Stimulated activated CD8-positive, alpha-beta memory T cell treated with anti-CD3 and anti-CD28 coated beads, Interleukin-4, amount 100 ng/mL, for 1 hour (primary cell): ENCODE results near the gene LEO1.

Source experiments
- DNase-seq, 2 donors: peaks; one replicate each; pipeline ENCODE4 v3.0.0-alpha.2; 2020; ENCODE audit warnings: low read depth in 2 of 2, low spot score in 1 of 2

The LEO1 gene

DNA sequence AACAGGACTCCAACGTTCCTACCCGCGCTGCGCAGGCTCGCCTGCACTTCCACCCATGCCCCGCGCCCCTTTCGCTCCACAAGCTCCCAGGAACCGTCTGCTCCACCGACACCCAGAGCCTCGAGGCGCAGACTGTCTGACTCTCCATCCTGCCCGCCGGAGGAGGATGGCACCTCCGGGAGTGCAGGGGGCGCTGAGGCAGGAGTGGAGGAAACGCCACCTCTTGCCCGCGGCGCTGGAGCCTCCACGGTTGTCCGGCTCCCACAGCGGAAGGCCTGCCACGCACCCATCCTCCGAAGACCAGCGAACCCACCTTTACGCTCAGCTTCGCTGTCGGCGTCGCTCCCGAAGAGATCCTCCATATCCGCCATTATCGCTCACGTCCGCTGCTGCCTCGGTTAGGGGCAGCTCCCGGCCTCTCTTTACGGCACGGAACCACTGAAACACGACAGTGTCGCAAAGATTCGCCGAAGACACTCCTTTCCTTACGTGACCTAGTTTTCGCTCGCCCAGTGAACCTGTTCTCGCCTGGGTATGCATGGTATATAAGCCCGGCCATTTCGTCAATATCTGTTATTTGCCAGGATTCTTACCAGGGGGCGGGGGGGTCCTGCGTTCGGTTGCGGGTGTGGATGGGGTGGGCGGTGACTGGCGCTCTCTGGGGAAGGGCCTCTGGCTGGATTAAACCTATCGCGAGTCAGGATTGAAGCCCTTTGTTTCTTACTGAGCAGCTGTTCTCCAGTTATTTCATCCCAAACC lies at the start of gene LEO1:
TSS of gene LEO1 (minus strand) at position 404 of the 759 bp plus-strand sequence. CDS start at position 371, 33 bp downstream.
- DNase-seq = peak; percentile 73 to 74

DNA sequence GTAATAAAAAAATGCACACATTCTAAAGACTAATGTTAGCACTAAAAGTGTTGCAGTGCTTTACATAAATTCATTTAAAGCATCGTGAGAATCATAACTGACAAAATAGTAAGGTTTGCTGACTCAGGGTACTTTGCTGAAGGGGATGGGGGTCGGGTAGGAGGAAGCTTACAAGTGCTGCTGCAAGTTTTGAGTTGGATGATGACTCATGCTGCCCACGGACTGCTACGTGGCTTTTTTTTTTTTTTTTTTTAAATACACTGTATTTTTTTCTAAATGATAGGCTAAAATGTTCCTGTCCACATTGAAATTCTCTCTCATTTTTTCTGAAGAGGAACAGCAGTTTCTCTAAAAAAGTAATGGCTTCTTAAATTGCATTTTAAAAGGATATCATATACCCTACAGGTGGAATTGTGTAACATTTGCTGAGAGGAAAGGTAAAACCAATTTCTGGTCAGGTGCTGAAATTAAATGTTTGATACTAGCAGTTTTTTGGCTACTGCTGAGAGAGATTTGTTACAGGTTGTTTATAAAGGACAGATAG lies 49.6 kb upstream of the LEO1 start:
- DNase-seq = peak; percentile 20 to 35

DNA sequence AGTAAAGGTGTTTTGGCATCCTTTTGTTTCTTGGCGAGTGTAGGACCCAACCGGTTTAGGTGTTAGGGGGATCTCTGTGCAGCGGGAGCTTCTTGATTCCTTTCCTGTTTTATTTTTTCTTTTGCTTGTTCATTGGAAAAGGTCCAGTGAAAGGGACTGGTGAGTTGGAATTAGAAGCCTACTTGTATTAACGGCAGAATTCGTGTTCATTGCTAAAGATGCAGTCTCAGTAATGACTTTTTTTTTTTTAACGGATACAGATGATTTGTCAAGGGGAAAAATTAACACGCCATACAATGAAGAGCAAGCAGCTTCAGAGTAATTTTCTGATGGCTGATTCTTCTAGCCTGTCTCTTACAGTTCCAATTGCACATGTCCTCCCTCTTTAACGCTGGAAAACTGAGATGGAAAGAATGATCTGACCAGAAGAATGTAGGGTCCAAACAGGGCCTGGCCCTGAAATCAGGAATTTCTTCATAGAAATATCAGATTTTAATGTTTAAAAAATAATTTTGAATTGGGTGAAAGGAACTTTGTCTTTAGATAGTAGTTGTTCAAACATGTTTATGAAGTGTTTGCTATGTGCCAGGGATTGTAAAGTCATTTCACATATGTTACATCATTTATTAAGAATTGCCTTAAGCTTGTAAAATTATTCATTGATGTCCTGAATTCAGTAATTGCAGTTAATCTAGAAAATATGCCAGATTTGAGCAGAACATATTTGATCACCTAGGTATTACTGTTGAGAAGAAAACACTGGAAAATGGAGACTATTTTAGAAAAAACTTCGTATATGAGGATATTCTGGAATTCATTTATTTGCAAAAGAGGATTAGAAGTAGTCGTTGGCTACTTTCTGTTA lies 48.9 kb upstream of the LEO1 start:
- no peak for DNase-seq

DNA sequence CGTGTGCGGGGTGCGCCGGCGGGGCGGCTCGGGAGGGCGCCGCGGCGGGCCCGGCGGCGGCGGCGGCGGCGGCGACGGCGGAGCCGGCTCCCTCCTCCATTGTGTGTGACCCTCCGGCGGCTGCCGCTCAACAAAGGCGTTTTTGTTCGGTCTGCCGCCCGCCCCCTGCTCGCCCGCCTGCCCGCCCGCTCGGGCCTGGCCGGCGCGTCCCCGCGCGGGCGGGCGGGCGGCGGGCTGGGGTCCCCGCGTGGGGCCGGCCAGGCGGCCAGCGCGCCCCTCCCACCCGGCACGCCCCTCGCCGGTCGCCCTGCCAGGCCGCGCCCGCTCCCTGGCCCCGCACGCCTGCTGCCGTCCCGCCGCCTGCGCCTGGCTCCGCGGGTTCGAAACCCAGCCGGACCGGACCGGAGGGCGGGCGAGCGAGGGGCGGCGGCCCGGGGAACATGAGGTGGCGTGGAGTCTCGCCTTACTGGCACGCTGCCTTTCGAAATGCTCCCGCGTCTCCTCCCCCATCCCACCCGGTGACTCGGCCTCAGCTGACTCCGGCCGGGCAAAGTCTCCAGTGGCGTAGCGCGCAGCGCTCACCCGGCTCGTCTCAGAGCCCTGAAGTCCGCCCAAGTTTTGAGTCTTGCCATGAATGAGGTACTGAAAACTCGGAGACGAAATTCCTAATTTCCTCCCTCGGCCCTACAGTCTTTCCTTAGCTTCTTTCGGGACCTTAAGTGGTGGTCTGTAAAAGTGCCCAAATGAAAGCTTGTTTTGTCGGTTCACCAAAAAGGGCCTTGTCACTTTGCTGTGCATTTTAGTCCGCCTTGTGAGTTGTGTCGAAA lies 48.0 kb upstream of the LEO1 start:
- DNase-seq = peak; percentile 22 to 31

DNA sequence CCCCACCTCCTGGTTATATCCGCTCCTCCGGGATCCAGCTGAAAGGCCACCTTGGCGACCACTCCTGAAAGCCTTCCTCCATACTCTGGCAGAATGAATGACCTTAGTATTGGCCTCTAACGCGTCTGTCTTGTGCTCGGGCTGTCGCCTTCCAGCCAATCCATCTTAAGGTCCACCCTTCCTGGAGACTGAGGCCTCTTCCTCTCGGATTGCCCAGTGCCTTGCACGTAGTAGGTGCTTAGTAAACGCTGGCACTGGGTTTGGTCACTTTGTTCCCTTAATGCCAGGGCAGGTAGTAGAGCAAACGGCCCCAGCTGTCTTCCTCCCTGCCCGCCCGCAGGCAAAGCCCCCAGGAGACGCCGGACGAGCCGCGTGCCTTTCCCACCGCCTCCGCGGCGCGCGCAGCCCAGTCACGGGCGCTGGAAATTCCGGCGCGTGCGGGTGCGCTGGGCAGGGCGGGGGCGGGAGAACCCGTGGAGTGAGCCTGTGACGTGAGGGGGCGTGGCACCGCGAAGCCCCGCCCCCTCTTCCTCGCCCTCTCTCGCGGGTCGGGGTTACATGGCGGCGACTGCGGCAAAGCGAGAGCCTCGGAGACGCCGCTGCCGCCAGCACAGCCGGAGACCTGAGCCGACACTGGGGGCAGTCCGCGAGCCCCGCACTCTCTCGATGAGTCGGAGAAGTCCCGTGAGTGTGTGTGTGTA lies 47.3 kb upstream of the LEO1 start, which contains the start of gene MAPK6:
TSS of gene MAPK6 (plus strand) at position 527 of the 701 bp plus-strand sequence. CDS start 27,242 bp downstream, outside the sequence.
- DNase-seq = peak; percentile 79 to 89

DNA sequence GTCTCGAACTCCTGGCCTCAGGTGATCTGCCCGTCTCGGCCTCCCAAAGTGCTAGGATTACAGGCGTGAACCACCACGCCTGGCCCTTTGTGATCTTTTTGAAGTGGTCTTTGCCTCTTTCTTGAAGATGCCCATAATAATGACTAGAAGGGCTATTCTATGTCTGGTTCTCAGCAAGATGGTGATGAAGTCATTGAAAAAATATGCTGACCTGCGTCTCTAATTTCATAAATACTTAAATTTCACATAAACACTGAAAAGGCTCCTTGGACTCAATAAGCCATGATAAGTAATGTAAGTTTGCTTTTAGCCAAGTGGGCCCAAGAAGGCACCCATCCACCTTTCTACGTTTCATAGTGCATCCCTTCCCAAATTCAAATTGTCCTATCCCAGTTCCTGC lies 46.7 kb upstream of the LEO1 start:
- DNase-seq = no peak

DNA sequence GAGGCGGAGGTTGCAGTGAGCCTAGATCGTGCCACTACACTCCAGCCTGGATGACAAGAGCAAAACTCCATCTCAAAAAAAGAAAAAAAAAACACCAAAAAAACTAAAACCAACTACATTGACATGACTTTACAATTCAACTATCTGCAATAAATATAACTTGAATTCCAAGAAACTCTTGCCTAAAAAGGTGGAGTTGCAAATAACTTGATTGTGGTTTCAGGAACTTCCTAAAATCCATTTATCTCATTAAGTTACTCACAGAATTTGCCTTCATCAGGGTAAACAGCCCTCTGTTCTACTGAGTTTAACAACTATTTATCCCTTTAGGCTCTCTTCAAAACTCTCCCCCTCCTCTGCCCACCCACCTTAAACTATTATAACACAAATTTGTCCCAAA lies 44.7 kb upstream of the LEO1 start:
- DNase-seq = no peak

DNA sequence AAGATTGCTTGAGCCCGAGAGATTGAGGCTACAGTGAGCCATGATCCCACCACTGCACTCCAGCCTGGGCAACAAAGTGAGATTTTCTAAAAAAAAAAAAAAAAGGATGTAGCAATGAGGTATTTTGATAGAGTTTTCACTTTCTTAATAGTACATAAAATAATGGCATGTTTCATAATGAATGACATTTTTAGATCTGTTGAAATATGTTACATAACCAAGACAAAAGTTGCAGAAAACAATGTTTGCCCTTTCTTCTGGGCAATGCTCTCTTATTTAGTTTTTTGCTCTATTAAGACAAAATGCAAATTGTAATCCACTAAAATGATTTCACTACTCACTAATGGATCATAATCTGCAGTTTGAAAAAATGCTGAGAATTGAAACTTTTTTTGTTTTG lies 43.0 kb upstream of the LEO1 start:
- DNase-seq = no peak

DNA sequence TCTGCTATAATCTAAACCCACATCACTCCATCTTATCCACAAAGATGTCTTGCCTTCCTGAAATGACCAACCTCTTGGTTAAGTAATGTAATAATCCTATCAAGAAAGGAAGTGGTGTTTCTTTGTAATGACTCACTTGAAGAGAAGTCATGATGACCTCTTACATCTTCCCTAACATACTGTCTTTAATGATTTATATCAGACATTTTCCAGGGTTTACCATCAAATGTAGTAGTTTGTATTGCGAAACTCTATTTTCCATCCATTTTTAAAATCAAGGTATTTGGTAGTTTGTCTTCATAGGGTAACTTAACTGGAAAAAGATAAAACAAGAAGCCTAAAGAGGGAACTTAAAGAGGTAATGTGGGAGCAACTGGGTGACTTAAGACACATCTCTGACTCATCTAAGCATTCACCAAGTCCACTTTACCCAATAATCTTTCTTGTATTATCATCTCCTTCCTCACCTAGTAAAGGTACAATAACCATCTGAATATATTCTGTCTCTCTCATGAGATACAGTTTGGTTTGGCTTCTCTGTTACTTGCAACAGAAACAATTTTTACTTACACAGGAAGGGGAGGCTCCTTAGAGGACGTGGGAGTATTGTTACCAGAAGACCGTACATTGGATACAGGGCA lies 41.7 kb upstream of the LEO1 start:
- no peak for DNase-seq

DNA sequence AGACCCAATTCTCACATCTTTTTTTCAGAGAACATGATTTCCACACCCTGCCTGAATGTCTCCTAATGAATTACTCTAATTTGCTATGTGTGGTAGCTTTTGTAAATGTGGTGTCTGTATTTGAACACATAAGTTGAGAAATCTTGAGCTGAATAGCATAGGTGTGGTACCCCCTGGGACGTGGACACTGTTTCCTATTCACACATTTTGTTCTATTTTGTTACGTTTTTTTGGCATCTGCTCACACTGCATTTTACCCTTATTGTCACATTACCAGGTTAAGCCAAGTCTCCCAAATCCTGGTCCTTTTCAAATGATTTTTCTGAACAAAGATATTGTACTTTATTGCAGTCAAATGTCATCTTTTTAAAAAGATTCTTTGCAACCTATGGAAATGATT lies 40.6 kb upstream of the LEO1 start:
- no peak for DNase-seq

DNA sequence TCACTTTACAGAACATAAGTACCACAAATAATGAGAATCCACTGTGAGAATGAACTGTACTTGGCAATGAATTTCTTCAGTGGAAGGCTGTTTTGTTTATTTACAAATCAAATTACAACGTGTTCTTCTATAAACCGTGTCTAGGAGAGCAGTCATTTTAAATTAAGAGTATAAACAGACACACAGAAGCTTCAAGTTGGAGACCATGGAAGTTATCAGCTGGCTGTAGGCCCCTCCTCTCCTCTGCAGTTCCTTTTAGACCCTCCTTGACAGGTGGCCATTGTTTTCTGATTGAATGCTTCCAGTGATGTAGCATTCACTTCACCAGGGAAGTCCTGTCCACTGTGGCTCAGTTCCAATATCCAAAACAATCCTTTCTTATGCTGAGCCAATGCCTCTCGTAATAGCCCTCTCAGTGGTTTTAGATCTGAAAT lies 40.1 kb upstream of the LEO1 start:
- no peak for DNase-seq

DNA sequence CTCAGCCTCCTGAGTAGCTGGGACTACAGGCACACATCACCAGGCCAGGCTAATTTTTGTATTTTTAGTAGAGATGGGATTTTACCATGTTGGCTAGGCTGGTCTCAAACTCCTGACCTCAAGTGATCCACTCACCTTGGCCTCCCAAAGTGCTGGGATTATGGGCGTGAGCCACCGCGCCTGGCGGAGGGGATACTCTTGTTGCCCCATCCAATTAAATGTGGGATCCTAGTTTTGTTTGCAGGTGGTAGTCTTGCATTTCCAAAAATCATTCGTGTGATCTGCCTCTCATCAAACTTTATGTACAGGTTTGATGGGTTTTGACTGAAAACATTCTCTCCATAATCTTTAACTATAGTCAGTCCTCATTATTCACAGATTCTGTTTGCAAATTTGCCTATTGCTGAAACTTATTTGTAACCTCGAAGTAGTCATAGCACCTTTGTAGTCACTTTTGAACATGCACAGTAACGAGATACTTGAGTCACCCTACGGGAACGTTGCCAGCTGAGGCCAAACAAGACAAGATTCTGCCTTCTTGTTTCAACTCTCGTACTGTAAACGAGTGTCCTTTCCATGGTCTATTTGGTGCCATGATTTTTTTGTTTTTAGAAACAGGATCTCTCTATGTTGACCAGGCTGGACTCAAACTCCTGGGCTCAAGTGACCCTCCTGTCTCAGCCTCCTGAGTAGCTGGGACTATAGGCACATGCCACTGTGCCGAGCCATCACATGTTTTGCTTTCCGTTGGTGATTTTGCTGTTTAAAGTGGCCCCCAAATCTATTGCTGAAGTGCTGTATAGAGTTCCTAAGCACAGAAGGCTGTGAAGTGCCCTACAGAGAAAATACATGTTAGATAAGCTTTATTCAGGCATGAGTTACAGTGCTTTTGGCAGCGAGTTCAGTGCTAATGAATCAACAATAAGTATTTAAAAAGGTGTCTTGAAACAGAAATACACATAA lies 39.3 kb upstream of the LEO1 start:
- no peak for DNase-seq

DNA sequence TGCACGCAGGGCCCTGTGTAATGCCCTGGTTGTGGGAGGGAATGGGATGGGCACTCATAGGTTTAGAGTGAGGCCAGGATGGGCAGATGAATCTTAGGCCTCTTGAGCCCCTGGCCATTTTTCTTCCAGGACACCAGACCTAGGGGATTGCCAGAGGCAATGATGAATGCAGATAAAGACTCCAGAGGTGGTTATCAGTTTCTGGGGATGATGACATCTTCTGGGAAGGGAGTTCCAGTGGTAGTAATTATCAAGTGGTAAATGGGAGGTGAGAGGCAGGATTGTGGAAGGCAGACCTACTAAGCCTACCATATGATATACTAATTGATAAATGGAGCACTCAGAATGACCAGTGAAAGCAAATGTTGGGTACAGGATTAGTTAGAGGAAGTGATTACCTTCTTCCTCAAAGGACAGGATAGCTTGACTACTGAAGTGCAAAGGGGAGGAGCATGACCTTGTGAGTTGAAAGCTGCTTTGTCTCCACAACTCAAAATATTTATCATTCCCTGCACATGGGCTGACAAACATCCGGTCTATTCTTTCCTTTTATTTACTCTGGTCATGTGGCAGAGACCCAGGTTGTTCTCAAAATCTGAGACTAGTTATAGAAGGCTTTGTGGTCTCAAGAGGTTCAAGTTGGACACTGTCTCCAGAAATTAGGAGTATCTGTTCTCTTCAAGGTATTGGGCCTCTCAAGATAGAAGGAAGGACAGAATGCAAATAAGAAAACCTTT lies 37.3 kb upstream of the LEO1 start:
- DNase-seq = no peak

DNA sequence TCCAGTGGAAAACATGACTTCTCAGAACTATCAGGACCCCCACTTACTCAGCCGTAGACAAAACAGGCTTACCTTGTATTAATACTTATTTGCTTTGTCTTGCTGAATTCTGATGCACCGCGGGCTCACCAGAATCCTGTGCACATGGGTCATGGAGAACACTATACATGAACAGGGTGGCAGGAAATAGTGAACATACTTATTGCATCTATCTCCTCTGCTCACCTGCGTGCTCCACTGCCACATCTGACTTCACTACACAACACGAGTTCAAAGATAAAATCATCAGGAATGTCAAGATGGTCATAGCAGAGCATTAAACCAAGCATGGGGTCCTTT lies 36.8 kb upstream of the LEO1 start:
- DNase-seq = no peak

DNA sequence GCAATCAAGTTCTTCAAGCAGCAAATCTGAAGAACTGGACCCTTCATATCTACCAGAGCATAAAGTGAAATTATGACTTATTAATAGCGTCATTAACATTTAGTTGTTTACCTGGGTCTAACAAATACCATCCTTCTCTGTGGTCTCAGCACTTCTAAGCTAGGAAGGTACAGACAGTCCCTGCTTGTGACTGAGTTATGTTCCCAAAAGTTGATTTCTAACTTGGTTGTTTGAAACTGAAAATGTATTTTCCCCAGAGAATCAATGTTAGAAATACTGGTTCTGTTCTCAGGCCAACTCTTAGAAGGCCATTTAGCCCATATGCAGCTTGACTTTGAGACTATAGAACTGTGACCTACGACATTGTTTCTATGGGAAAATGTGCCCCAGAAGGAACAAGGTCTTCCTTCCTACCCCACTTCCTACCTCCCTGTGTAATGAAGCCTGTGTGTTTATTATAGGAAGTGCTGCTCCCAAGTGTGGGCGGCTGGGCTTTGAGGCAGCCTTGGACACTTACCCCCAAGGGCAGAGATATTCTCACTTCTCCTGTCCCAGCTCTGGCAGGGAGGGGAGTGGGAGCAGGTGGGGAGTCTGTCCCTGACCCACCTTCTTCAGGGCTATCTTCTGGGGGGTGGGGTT lies 35.2 kb upstream of the LEO1 start:
- DNase-seq = no peak

DNA sequence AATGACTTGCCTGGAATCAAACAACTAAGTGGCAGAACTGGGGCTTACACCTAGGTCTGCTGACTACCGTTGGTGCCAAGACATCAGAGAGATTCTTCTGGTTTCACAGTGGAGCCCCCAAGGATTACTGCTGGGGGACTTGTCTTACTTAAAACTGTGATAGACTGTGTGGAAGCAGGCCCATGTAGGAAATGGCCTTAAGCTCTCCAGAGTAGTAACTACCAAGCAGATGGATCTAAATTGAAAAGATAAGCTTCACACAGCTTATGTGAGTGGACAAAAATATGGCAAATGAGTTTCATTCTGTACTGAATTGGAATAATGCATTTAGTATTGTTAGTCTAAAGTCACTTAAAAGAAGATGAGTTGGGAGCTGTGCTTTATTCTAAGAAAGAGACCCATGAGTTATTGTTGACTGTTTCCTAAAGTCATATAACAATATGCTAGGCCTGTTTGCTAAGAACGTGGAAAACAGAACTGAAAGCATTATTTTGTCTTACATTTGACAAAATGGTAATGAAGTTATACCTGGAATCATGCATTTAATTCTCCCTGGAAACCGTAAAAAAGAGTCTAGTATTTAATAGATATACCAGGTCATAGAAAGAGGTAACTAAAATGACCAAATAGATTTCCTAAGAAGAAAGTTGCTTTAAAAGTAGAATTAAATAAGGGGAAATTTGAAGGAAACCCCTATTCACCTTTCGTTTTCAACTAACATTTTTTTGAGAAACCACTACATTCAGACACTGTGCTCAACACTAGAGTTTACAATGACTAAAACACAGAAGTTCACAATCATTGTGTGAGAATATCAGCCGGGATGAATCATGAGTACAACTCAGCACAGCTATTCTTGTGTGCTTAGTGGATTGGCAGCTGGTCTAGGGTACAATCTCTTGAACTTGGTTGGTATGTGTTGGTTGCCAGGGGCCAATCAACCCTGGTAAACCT lies 34.4 kb upstream of the LEO1 start:
- no peak for DNase-seq

DNA sequence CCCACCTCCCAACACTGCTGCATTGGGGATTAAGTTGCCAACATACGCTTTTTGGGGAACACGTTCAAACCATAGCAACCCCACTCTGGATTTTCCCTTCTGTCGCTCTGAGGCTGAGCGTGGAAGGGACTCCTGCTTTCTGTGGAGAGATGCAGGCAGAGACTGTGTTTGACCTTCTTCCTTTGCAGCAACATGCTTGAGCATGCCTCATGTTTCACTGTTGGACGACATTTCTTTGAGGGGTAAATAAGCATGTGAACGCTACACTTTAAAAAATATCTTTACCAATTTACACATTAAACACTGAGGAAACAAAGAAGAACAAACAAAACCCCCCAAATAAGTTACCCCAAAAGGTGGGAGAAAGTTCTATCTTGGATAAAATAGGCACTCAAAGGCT lies 33.2 kb upstream of the LEO1 start:
- no peak for DNase-seq
